RPMI8226 (cell line): Measurements from ENCODE around the gene CDHR2.

ENCODE experiments used
- DNase-seq: peaks from one replicate; pipeline ENCODE4 v3.0.0-alpha.2; 2015

The CDHR2 gene, protein sequence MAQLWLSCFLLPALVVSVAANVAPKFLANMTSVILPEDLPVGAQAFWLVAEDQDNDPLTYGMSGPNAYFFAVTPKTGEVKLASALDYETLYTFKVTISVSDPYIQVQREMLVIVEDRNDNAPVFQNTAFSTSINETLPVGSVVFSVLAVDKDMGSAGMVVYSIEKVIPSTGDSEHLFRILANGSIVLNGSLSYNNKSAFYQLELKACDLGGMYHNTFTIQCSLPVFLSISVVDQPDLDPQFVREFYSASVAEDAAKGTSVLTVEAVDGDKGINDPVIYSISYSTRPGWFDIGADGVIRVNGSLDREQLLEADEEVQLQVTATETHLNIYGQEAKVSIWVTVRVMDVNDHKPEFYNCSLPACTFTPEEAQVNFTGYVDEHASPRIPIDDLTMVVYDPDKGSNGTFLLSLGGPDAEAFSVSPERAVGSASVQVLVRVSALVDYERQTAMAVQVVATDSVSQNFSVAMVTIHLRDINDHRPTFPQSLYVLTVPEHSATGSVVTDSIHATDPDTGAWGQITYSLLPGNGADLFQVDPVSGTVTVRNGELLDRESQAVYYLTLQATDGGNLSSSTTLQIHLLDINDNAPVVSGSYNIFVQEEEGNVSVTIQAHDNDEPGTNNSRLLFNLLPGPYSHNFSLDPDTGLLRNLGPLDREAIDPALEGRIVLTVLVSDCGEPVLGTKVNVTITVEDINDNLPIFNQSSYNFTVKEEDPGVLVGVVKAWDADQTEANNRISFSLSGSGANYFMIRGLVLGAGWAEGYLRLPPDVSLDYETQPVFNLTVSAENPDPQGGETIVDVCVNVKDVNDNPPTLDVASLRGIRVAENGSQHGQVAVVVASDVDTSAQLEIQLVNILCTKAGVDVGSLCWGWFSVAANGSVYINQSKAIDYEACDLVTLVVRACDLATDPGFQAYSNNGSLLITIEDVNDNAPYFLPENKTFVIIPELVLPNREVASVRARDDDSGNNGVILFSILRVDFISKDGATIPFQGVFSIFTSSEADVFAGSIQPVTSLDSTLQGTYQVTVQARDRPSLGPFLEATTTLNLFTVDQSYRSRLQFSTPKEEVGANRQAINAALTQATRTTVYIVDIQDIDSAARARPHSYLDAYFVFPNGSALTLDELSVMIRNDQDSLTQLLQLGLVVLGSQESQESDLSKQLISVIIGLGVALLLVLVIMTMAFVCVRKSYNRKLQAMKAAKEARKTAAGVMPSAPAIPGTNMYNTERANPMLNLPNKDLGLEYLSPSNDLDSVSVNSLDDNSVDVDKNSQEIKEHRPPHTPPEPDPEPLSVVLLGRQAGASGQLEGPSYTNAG (N-terminal part only)

DNA sequence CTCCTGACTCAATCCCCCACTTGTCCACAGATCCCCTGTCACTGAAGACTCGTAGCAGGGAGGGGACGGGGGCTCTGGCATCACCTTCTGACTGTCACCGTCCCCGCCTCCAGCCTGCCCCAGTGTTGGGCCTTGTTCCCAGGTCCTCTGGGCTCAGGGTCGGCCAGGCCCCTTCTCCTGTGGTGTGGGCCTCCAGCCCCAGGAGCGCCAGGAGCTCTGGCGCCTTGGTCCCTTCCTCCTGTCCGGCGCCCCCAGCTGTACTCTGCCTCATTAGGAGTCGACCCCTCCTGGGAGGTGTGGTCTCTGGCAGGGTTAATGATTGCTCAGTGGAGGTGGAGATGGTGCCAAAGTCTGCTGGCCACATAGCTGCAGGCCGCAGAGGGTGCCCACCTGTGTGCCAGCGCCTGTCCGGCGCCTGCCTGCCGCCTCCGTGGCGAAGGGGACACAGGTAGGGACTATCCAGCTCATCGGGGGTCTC lies at the start of gene CDHR2:
Gene CDHR2 (plus strand): TSS at position 376 of the 478 bp plus-strand sequence. CDS start 16,011 bp downstream, outside the sequence.
- DNase-seq: no peak

DNA sequence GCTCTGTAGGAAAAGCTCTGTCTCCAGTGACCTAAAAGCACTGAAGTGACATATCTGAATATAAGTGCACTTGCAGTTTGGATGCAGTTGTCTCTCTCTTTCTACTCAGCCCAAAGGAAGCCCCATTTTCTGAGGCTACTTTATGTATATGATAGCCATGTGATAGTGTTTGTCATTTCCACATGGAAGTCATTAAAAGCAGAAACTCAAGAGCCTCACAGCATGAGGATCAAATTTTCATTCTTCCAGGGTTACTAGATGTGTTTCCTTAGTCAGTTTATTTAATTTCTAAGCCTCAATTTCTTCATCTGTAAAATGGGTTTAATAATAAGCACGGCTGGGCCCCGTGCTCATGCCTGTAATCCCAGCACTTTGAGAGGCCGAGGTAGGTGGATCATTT lies 48.6 kb upstream of the CDHR2 start:
- no peak for DNase-seq

DNA sequence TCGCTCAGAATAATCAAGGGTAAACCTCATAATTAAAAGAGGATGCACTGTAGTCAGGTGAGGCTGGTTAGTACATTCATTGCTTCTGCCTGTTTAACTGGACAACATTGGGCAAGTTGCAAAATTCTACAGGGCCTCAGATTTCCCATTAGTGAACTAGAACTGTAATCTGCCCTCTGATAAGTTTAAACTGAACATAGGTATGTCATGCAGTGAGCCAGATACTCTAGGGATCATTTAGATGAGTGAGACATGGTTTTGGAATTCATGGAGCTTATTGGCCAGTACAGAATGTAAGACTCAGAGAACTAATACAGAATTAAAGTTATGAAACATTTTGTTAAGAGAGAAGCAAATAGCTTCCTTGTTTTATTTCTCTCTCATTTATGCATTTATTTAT lies 47.8 kb upstream of the CDHR2 start:
- DNase-seq: no peak

DNA sequence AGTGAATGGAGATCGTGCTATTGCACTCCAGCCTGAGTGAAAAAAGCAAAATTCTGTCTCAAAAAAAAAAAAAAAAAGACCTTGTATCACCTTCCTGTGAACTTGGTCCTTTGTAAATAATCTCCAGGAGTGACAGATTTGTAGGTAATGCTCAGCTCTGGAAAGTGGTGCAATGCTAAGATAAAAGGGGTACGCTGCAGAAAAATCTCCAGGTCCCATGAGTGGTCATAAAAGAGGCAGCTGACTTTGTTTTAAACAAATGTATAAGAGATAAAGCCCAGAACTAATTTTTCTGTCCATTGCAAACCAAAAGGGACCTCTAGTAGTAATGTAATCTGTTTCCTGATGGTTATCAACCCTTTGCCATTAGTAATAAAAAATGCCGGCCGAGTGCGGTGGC lies 45.6 kb upstream of the CDHR2 start:
- no peak for DNase-seq

DNA sequence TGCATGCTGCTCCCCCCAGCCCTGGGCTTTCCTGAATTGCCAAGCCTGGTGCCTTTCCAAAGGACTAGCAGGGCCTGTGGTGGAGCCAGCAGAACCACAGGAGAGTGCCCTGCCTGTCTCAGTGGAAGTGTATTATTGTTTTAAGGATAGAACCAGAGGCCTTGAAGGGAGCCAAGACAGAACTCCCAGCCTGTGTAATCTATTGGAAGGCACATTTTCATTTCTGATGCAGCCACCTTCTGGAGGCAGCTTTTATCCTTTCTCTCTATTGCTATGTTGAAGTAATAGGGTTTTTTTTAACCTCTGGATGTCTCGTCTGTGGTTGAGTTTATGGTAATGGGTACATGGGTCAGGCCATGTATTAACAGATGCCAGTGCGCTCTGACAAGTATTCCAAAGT lies 41.2 kb upstream of the CDHR2 start:
- no peak for DNase-seq

DNA sequence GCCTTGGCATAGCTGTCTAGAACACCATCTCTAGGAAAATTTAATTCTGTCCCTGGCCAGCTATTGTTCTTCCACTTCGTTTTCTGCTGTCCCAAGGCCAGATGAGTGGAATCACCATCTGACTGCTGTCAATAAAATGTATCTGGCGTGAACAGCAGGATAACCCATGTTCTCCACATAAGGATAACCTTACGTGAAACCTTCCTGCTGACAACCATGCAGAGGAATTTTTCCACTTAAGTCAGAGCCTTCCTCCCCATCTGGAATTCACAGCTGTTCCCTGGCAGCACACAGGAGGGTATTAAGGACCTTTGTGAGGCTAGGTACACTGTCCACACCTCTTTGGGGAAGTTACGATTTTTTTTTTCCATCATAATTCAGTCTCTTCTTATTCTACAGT lies 40.5 kb upstream of the CDHR2 start:
- DNase-seq: no peak

DNA sequence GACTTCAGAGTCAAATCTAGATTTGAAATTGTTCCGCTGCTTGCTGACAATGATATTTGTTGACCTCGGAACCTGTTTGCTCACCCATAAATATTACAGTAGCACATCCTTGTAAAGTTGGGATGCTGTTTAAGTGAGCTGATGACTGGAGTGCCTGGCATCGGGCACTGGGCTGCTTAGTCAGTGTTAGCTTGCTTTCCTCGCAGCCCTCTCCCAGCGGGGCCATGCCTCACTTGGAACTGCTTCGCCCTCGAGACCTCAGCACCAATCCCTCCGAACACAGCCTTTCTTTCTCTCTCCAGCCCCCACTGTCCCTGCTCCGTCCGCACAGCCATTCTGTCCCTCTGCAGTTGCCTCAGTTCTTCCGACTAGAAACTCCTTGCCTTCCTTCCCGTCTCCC lies 35.4 kb upstream of the CDHR2 start:
- no peak for DNase-seq

DNA sequence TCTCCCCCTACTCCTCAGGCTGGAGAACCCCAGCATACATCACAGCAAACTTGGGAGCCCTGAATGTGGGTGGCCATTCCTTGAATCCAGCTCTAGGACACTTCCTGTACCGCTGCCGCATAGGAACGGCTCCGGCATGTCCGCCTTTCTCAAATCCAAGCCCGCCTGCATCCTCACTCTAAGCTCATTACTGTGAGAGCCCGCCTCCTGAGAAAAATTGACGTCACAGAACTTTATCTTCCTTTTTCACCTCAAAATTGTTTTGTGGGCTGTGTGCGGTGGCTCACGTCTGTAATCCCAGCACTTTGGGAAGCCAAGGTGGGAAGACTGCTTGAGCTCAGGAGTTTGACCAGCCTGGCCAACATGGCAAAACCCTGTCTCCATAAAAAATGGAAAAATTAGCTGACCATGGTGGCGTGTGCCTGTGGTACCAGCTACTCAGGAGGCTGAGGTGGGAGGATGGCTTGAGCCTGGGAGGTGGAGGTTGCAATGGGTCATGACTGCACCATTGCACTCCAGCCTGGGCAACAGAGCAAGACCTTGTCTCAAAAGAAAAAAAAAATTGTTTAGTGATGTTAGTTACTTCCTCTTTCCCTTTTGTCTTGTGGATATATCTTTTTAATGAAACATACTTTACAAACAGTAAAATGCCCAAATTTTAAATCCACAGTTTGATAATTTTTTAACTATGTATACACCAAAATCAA lies 34.7 kb upstream of the CDHR2 start:
- DNase-seq: no peak

DNA sequence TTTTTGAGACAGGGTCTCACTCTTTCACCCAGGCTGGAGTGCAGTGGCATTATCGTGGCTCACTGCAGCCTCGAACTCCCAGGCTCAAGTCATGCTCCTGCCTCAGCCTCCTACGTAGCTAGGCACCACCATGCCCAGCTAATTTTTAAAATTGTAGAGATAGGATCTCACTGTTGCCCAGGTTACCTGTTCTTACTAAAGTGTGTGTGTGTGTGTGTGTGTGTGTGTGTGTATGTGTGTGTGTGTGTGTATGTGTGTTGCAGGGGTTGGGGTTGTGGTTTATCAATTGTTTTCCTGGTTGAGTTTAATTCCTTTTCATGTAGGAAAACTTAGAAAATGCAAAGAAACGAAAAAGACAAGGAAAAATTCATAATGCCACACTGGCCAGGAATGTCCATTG lies 33.7 kb upstream of the CDHR2 start:
- DNase-seq: no peak

DNA sequence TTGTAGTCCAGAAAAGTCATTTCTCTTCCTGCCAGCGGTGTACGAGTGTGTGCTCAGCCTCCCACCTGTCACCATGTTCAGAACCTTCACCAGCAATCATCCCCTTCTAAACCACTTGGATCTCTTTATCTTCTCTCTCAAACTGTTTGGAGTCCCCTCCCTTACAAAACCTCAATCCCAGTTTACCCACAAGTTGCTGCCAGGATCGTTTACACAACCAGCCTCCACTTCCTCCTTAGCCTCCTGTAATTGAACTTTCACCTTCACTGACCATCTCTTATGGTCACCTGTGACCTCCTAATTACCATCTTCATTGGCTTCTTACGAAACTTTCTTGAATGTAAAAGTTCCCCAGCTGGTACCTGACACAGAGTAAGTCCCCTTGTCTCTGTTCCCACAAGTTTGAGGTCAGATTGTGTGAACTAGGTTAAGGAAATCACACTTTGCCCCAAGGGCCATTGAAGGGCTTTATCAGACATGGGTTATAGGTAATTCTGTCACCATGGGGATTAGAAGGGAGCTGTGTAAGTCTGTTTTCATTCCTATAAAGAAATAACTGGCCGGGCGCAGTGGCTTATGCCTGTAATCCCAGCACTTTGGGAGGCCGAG lies 32.0 kb upstream of the CDHR2 start:
- no peak for DNase-seq

DNA sequence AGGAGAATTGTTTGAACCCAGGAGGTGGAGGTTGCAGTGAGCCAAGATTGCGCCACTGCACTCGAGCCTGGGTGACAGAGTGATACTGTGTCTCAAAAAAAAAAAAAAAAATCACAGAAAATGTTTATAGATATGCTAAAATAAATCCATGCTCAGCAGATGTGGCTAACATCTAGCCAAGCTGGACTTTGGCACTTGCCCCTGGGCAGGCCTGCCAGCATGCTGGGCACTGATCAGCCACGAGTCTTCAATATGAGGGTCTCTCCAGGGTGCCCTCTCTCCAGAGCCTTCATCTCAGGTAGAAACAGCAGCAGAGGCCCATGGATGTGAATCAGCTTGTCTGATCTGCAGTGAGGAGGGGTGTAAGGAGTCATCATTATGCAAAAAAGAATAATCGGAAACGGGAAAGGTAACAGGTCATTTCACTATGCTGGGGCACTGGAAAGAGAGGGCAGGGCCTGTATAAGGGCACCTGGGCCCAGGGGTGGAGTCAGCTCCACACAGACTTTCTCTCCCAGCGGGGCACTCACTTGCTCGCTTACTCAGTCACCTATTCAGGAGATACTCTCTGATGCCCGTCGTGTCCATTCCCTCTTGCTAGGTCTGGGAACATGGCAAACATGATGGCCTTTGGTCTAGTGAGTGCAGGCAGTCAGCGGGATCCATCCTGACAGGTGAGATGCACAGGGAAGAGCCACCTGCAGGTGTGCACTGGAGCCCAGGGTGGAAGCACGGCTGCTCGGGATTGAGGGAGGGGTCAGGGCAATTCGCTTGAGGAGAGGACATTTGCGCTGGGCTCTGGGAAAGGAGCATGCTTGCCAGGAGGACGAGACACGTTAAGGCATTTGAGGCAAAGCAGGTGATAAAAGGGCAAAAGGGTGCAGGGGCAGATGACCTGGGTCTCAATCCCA lies 29.1 kb upstream of the CDHR2 start:
- DNase-seq: no peak

DNA sequence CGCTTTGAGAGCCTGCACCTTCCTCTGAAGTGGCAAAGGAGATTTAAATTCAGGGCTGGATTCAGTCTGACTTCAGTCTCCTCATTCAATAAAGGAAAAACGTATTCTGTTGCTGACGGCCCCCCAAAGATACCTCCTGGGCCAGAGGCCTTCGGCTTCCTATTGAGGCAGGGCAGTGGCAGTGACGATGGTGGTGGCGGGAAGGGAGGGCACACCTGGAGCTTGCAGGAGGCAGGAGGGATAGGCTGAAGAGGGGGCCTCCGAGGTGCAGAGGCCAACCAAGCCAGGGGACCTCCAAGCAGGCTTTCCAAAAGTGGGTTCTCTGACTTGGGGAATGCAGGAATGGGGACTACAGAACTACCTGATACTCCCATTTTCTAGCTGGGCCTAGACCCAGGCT lies 27.9 kb upstream of the CDHR2 start:
- DNase-seq: no peak

DNA sequence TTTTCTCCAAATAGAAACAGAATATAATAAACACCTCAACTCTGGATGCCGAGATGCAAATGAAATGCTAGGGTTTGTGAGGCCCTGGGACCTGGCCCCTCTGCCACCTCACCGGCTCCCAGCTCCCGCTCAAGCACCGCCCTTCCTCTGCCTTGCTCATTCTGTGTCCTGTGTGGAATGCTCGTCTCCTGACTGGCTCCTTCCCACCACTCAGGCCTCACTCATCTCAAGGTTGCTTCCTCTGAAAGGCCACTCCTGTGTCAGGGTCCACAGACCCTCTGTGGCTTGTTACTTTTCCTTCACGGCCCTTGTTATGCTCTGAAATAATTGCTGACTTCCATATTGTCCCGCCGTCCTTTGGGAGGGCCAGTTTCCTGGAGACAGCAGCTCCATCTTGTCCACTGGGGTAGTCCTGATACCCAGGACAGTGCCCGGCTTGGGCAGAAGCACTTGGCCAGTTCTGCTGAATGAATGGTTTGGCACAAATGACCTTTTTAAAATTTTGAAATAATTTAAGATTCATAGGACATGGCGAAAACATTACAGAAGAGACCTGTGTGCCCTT lies 27.4 kb upstream of the CDHR2 start:
- DNase-seq: no peak

DNA sequence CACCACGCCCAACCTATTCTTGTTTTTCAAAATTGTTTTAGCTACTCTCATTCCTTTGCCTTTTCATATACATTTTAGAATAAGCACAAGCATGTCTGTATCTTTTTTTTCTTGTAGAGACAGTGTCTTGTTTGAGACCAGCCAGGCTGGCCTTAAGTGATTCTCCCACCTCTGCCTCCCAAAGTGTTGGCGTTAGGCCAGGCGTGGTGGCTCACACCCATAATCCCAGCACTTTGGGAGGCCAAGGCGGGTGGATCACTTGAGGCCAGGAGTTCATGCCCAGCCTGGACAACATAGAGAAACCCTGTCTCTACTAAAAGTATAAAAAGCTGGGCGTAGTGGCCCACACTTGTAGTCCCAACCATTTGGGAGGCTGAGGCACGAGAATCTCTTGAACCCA lies 25.0 kb upstream of the CDHR2 start:
- no peak for DNase-seq

DNA sequence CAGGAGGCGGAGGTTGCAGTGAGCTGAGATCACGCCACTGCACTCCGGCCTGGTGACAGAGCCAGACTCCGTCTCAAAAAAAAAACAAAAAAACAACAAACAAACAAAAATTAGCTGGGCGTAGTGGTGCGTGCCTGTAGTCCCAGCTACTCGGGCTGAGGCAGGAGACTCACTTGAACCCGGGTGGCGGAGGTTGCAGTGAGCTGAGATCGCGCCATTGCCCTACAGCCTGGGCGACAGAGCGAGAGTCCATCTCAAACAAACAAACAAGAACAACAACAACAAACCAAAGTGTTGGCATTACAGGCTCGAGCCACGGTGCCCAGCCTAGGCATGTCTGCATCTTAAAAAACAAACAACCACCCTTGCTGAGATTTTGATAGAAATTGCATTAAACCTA lies 24.2 kb upstream of the CDHR2 start:
- DNase-seq: no peak

DNA sequence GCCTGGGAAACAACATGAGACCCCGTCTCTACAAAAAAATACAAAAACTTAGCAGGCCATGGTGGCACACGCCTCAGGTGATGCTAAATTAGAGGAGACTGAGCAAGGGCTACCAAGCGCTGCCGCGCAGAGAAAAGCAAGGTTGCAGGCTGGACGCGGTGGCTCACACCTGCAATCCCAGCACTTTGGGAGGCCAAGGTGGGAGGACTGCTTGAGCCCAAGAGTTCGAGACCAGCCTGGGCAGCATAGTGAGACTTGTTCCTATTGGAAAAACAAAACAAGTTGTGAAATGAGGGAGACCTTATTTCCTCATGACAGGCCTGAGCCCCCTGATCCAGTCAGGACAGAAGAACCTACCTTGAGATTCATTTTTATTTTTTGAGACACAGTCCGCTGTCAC lies 23.5 kb upstream of the CDHR2 start:
- DNase-seq: no peak

DNA sequence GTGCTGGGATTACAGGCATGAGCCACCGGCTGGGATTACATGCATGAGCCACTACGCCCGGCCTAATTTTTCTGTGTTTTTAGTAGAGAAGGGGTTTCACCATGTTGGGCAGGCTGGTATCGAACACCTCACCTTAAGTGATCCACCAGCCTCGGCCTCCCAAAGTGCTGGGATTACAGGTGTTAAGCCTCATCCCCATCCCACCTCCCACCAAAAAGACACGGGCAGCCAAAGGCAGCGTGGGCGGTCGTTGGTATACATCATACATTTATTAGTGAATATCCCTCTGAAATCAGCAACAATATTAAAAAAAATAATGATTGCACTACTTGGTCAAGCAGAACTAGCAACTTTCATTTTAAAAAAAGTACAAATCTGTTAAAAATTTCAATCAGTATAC lies 22.7 kb upstream of the CDHR2 start:
- no peak for DNase-seq

DNA sequence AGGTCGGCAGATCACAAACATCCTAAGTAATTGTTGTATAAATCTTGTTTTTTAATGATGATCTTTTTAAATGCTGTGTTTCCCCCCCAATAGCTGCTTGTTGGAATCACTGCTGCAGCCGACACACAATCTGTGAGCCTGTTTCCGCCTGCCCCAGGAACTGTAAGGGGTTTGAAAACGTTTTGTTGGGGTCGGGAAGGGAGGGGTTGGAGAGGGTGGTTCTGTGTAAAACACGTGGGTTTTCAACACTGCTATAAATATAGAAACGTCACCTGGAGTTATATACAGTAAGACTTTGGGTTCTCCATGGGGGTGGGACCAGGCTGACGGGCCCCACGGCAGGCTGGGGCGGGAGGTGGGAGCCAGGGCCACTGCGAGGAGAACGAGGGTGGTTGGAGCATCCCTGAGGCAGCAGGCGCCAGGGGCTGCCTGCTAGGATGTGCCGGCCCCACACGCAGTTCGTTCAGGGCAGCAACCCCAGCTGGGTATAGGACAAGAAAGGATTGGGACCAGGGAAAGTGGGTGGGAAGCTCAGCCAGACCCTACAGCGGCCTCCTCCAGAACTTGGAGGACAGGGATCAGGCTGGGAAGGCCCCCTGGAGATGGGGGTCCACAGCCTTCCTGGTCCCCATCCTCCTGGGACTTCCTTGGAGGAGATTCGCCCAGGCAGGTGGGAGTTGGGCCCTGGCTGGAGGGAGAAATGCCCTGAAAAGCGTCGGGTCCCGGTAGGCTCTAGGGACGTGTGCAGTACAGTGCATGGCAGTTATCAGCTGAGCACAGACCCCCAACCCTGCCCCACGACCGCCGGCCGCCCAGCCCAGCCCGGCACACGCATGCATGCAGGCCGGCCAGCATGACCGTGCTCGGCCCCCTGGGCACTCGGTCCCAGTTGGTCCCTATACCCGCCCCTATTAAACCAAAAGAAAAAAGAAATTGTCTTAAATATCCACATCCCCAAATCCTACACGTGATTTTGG lies 21.6 kb upstream of the CDHR2 start:
- no peak for DNase-seq

DNA sequence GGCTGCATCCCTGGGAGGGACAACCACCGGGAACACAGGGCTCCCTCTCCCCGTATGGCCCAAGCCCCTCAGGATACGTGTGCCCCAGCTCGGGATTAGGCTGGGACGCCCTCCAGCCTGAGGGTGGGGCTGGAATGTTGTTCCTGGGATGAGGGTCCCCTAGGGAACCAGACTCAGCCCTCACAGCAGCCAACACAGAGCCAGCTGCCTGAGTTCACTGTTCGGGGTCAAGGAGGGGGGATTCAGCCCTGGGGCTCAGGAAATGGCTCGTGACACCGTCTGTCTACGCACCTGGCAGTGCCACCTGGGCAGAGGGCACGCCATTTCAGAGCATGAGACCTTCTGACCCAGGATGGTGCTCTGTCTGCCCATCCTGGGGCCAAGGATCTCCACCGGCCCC lies 20.8 kb upstream of the CDHR2 start:
- DNase-seq: no peak
